Smooth muscle cell (in vitro differentiated cells): ENCODE data around the gene RIT2. TPM values are rescaled to one million over a fixed set of nuclear protein-coding genes. Genes with fewer than 3 reads are reported as not detected.

ENCODE experiments used
- DNase-seq: peaks from one replicate; lab custom pipeline; 2025; ENCODE audit not compliant: unreplicated experiment; lab: John Stamatoyannopoulos, UW
- H2AFZ ChIP-seq: fragments of 200-600 bp; sonication (generic); 2 replicates; pipeline ENCODE4 v1.6.0; 2016; ENCODE audit warnings: antibody characterized with exemption, low read depth, mild to moderate bottlenecking
- H3F3A ChIP-seq: fragments of 200-600 bp; sonication (generic); 2 replicates; pipeline ENCODE4 v1.6.0; 2017; ENCODE audit warnings: antibody characterized with exemption, low read depth
- H3K27ac ChIP-seq: fragments of 200-600 bp; sonication (generic); 2 replicates; pipeline ENCODE4 v1.5.1; 2016; ENCODE audit warnings: low read depth, mild to moderate bottlenecking
- H3K27me3 ChIP-seq: fragments of 200-600 bp; sonication (generic); 2 replicates; pipeline ENCODE4 v1.6.1; 2016; ENCODE audit warnings: low read depth, mild to moderate bottlenecking
- H3K36me3 ChIP-seq: fragments of 200-600 bp; sonication (generic); 2 replicates; pipeline ENCODE4 v1.5.1; 2016; ENCODE audit warnings: low read depth
- H3K4me1 ChIP-seq: fragments of 200-600 bp; sonication (generic); 2 replicates; pipeline ENCODE4 v1.5.1; 2016; ENCODE audit warnings: low read depth
- H3K4me2 ChIP-seq: fragments of 200-600 bp; sonication (generic); 2 replicates; pipeline ENCODE4 v1.6.0; 2016; ENCODE audit warnings: mild to moderate bottlenecking
- H3K4me3 ChIP-seq: fragments of 200-600 bp; sonication (generic); 2 replicates; pipeline ENCODE4 v1.5.1; 2016; ENCODE audit warnings: mild to moderate bottlenecking
- H3K79me2 ChIP-seq: fragments of 200-600 bp; sonication (generic); 2 replicates; pipeline ENCODE4 v1.6.0; 2016; ENCODE audit warnings: low read depth, mild to moderate bottlenecking
- H3K9ac ChIP-seq: fragments of 200-600 bp; sonication (generic); 2 replicates; pipeline ENCODE4 v1.6.0; 2016; ENCODE audit warnings: low read depth
- H3K9me3 ChIP-seq: fragments of 200-600 bp; sonication (generic); replicated peaks from 2 replicates; pipeline ENCODE4 v1.5.1; 2016; ENCODE audit warnings: low read depth
- H4K20me1 ChIP-seq: fragments of 200-600 bp; sonication (generic); 2 replicates; pipeline ENCODE4 v1.6.0; 2016; ENCODE audit warnings: low read depth
- CTCF ChIP-seq: fragments of 200-600 bp; sonication (generic); IDR thresholded peaks from 2 replicates; pipeline ENCODE4 v1.5.1; 2017; ENCODE audit warnings: borderline replicate concordance, mild to moderate bottlenecking, antibody characterized with exemption; ENCODE audit not compliant: insufficient read depth, poor library complexity, severe bottlenecking
- WGBS: methylation state at CpG from one replicate; pipeline ENCODE4 v1.1.7; 2016; ENCODE audit warnings: low lambda C conversion rate; 5-methylcytosine and 5-hydroxymethylcytosine counted together
- polyA plus RNA-seq: library from polyadenylated mRNA; unstranded; fragments of >200 nt; fragmentation: Nextera tagmentation; extraction: Ambion mirVana; gene quantifications from 2 replicates; pipeline ENCODE4 v1.2.1, GENCODE V29; 2016
- total RNA-seq: library from RNA; depleted of rRNA; stranded (reverse); fragments of >200 nt; gene quantifications from 2 replicates; pipeline ENCODE4 v1.2.3, GENCODE V29; 2014

RIT2 gene
- total and polyA plus RNA-seq, 2 experiments from 2014 or later: not detected

DNA sequence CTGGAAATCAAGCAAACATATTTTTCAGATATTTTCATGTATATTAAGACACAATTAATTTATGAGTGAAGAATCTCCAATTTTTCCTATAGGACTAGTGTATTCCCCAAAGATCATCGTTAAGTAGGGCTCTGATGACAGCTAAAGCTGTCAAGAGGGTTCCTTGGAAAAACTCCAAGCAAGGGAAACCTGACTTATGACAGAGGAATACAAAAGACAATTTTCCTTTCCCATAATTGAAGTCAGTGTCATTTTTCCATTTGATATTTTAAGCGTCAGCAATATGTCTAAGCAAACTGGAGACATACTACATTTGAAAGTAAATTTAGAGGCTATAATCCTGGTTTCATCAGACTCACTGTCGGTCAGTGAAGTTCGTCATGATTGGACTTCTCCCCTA, 36.1 kb downstream of the RIT2 start:
- no peaks in the 10 kb centered on the region for H3K4me1 ChIP-seq
- H2AFZ ChIP-seq: no peak overlapping the region
- no peaks in the 10 kb centered on the region for H4K20me1 ChIP-seq
- H3K4me3 ChIP-seq: no peak overlapping the region
- no peaks in the 10 kb centered on the region for H3K79me2 ChIP-seq
- no peak for TF ChIP-seq CTCF
- no peak overlapping the region for H3K27ac ChIP-seq
- 83% methylated on average over 4 of the region's 4 CpGs for WGBS
- DNase-seq: no peak
- no peaks in the 10 kb centered on the region for H3K36me3 ChIP-seq
- no peak overlapping the region for H3K4me2 ChIP-seq
- H3F3A ChIP-seq: no peaks in the 10 kb centered on the region
- H3K27me3 ChIP-seq: no peaks in the 10 kb centered on the region
- H3K9ac ChIP-seq: no peak overlapping the region
- H3K9me3 ChIP-seq: no peaks in the 10 kb centered on the region

- H3K9ac ChIP-seq: no peak overlapping the region
- H4K20me1 ChIP-seq: no peaks in the 10 kb centered on the region
- no peaks in the 10 kb centered on the region for H3K9me3 ChIP-seq
- H3K79me2 ChIP-seq: no peaks in the 10 kb centered on the region
- no peak for TF ChIP-seq CTCF
- H3F3A ChIP-seq: no peaks in the 10 kb centered on the region
- H3K4me1 ChIP-seq: no peaks in the 10 kb centered on the region
- H2AFZ ChIP-seq: peak overlapping the region; percentile 45
- no peak for DNase-seq
- H3K4me3 ChIP-seq: no peak overlapping the region
- no peaks in the 10 kb centered on the region for H3K27me3 ChIP-seq
- WGBS: 67% methylated on average over 7 of the region's 7 CpGs
- no peak overlapping the region for H3K4me2 ChIP-seq
- no peak overlapping the region for H3K27ac ChIP-seq
- H3K36me3 ChIP-seq: no peaks in the 10 kb centered on the region
Observed at GRCh38 chr18:43078478-43079092, 36.9 kb downstream of the RIT2 start.

DNA sequence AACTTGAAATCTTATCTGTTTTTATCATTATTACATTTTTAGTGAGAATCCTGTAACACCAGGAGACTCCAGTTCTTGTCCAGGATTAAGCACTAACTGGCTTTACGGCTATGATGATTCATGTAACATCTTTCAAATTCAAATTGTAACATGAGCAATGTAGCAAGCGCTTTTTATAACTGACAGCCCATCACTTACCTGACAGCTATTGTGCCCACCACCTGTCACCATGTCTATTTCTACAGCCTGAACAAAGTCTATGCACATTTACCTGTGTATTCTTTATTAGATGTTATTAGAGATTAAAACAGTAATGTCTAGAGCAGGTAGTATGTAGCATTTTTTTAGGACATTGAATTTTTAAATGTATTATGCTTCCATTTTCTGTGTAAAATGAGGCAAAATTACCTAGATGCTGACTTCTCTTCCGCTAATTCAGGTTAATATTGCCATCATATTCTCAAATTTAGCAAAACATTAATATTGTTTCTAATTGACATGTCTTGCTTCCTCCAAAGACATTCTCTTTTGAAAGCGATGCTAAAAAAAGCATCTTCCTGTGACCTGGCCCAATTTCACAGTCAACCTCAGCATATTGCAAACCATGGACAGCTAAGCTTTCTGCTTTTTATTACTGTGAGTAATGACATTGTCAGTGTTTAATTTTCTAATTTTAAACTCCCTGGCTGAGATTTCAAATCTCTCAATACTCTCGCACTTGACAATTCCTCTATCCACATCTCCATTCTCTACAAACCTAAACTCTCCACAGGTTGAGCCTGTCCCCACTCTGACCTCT, 37.8 kb downstream of the RIT2 start:
- H3K4me3 ChIP-seq: no peak overlapping the region
- 82% methylated on average over 5 of the region's 5 CpGs for WGBS
- no peak overlapping the region for H3K4me2 ChIP-seq
- no peaks in the 10 kb centered on the region for H4K20me1 ChIP-seq
- no peak overlapping the region for H2AFZ ChIP-seq
- DNase-seq: no peak
- H3K36me3 ChIP-seq: no peaks in the 10 kb centered on the region
- H3K27ac ChIP-seq: no peak overlapping the region
- no peak for TF ChIP-seq CTCF
- no peaks in the 10 kb centered on the region for H3K9me3 ChIP-seq
- no peaks in the 10 kb centered on the region for H3K4me1 ChIP-seq
- H3K79me2 ChIP-seq: no peaks in the 10 kb centered on the region
- no peaks in the 10 kb centered on the region for H3K27me3 ChIP-seq
- no peaks in the 10 kb centered on the region for H3F3A ChIP-seq
- no peak overlapping the region for H3K9ac ChIP-seq
